MM.1S (cell line): ENCODE measurements around the gene ACTR6.
A peak's percentile ranks its signal among the peaks of the same experiment; 100 is the strongest.

Experiments used
- DNase-seq: peaks from one replicate; pipeline ENCODE4 v3.0.0-alpha.2; 2015
- H2AFZ ChIP-seq: fragments of 300-600 bp; sonication (generic); 2 replicates; pipeline ENCODE4 v1.6.0; 2016; ENCODE audit warnings: antibody characterized with exemption, low read length
- H3F3A ChIP-seq: fragments of 300-600 bp; sonication (generic); 2 replicates; pipeline ENCODE4 v1.6.1; 2016; ENCODE audit warnings: mild to moderate bottlenecking, antibody characterized with exemption, low read length, moderate library complexity, mixed read lengths; ENCODE audit not compliant: insufficient read depth
- H3K27ac ChIP-seq: fragments of 300-600 bp; sonication (generic); 2 replicates; pipeline ENCODE4 v1.5.1; 2016; ENCODE audit warnings: mild to moderate bottlenecking, low read length
- H3K27me3 ChIP-seq: fragments of 300-600 bp; sonication (generic); replicated peaks from 2 replicates; pipeline ENCODE4 v1.6.0; 2016; ENCODE audit warnings: low read length; ENCODE audit not compliant: insufficient read depth
- H3K36me3 ChIP-seq: fragments of 300-600 bp; sonication (generic); replicated peaks from 2 replicates; pipeline ENCODE4 v1.6.1; 2016; ENCODE audit warnings: mild to moderate bottlenecking, low read length, mixed read lengths; ENCODE audit not compliant: insufficient read depth
- H3K4me1 ChIP-seq: fragments of 300-600 bp; sonication (generic); 2 replicates; pipeline ENCODE4 v1.6.1; 2016; ENCODE audit warnings: low read length, mixed read lengths
- H3K4me2 ChIP-seq: fragments of 300-600 bp; sonication (generic); 2 replicates; pipeline ENCODE4 v1.6.0; 2016; ENCODE audit warnings: low read depth, low read length
- H3K4me3 ChIP-seq: fragments of 300-600 bp; sonication (generic); 2 replicates; pipeline ENCODE4 v1.5.1; 2016; ENCODE audit warnings: low read length, mixed read lengths
- H3K79me2 ChIP-seq: fragments of 300-600 bp; sonication (generic); 2 replicates; pipeline ENCODE4 v1.6.1; 2016; ENCODE audit warnings: mixed run types, low read length, mixed read lengths
- H3K9ac ChIP-seq: fragments of 300-600 bp; sonication (generic); 2 replicates; pipeline ENCODE4 v1.6.1; 2016; ENCODE audit warnings: low read length, mixed read lengths
- H3K9me2 ChIP-seq: fragments of 300-600 bp; sonication (generic); replicated peaks from 2 replicates; pipeline ENCODE4 v1.6.1; 2016; ENCODE audit warnings: mild to moderate bottlenecking, low read length, mixed read lengths; ENCODE audit not compliant: insufficient read depth
- H3K9me3 ChIP-seq: fragments of 300-600 bp; sonication (generic); replicated peaks from 2 replicates; pipeline ENCODE4 v1.6.1; 2016; ENCODE audit warnings: mild to moderate bottlenecking, low read length, mixed read lengths; ENCODE audit not compliant: insufficient read depth
- H4K20me1 ChIP-seq: fragments of 300-600 bp; sonication (generic); 2 replicates; pipeline ENCODE4 v1.6.1; 2016; ENCODE audit warnings: mild to moderate bottlenecking, low read length, moderate library complexity, mixed read lengths; ENCODE audit not compliant: insufficient read depth
- CTCF ChIP-seq: fragments of 300-600 bp; sonication (generic); IDR thresholded peaks from 2 replicates; pipeline ENCODE4 v1.5.1; 2016; ENCODE audit warnings: antibody characterized with exemption, low read length, mixed read lengths
- EZH2 ChIP-seq: fragments of 300-600 bp; sonication (generic); optimal IDR thresholded peaks from 2 replicates; pipeline ENCODE3; 2017; ENCODE audit warnings: low read depth, mild to moderate bottlenecking, antibody characterized with exemption, low read length, mixed read lengths
- EZH2phosphoT487 ChIP-seq: fragments of 300-600 bp; sonication (generic); IDR thresholded peaks from 2 replicates; pipeline ENCODE4 v1.6.1; 2018; ENCODE audit warnings: antibody characterized with exemption, low read length

Gene ACTR6

GRCh38 chr12:100267603-100268281 is 67.1 kb downstream of the ACTR6 start:
- Histone ChIP-seq H3K9me3 (no peaks in the 10 kb centered on the region), H3K4me1 (peaks cover 16% of the 10 kb centered on the region), H3K9me2 (no peaks in the 10 kb centered on the region), H4K20me1 (no peaks in the 10 kb centered on the region), H3K4me3 (peak overlapping the region; percentile 80), H3K9ac (peak overlapping the region; percentile 92), H3K4me2 (peak overlapping the region; percentile 72), H2AFZ (peak overlapping the region; percentile 91), H3F3A (peaks cover 10% of the 10 kb centered on the region; the same call in 1 of the 2 replicates), H3K36me3 (no peaks in the 10 kb centered on the region), H3K27me3 (no peaks in the 10 kb centered on the region), H3K79me2 (peaks cover 54% of the 10 kb centered on the region), H3K27ac (peak overlapping the region; percentile 91)
- DNase-seq = peak; percentile 16
- TF ChIP-seq EZH2 (no peak), CTCF (no peak), EZH2phosphoT487 (no peak)

- H3K27me3 ChIP-seq = no peaks in the 10 kb centered on the region
- TF ChIP-seq EZH2 (no peak), EZH2phosphoT487 (no peak), CTCF (no peak)
- H3K4me2 ChIP-seq = peak overlapping the region; percentile 72
- H3K9me3 ChIP-seq = no peaks in the 10 kb centered on the region
- H3K27ac ChIP-seq = no peak overlapping the region
- peaks cover 10% of the 10 kb centered on the region; the same call in 1 of the 2 replicates for H3F3A ChIP-seq
- peaks cover 67% of the 10 kb centered on the region for H3K79me2 ChIP-seq
- DNase-seq = no peak
- H3K36me3 ChIP-seq = no peaks in the 10 kb centered on the region
- no peaks in the 10 kb centered on the region for H3K9me2 ChIP-seq
- no peak overlapping the region; the same call in 1 of the 2 replicates for H3K9ac ChIP-seq
- no peak overlapping the region for H2AFZ ChIP-seq
- H3K4me3 ChIP-seq = peak overlapping the region; percentile 80
- H3K4me1 ChIP-seq = peaks cover 16% of the 10 kb centered on the region
- H4K20me1 ChIP-seq = no peaks in the 10 kb centered on the region
Measured at GRCh38 chr12:100268835-100269564, 68.4 kb downstream of the ACTR6 start.

- Histone ChIP-seq H3K4me2 (no peak overlapping the region), H3K36me3 (no peaks in the 10 kb centered on the region), H3K4me1 (peaks cover 9% of the 10 kb centered on the region; the same call in 1 of the 2 replicates), H3K9me3 (no peaks in the 10 kb centered on the region), H3F3A (no peaks in the 10 kb centered on the region), H3K27me3 (no peaks in the 10 kb centered on the region), H3K79me2 (peaks cover 97% of the 10 kb centered on the region), H3K9me2 (no peaks in the 10 kb centered on the region), H3K9ac (no peak overlapping the region), H3K27ac (no peak overlapping the region), H4K20me1 (0 out of 2 replicates have a peak, but pooled peaks cover 4% of the 10 kb centered on the region), H3K4me3 (no peak overlapping the region), H2AFZ (no peak overlapping the region)
- TF ChIP-seq EZH2 = no peak
- TF ChIP-seq CTCF = no peak
- DNase-seq = no peak
Measured at GRCh38 chr12:100273782-100274181, 73.2 kb downstream of the ACTR6 start.
